Measurements from ENCODE around the gene MEIKIN.
"Not testable (repeated sequence)": the region's sequence is repeated elsewhere in the genome, so short reads cannot be mapped to it uniquely, and the experiment has no call there.

MEIKIN gene

DNA sequence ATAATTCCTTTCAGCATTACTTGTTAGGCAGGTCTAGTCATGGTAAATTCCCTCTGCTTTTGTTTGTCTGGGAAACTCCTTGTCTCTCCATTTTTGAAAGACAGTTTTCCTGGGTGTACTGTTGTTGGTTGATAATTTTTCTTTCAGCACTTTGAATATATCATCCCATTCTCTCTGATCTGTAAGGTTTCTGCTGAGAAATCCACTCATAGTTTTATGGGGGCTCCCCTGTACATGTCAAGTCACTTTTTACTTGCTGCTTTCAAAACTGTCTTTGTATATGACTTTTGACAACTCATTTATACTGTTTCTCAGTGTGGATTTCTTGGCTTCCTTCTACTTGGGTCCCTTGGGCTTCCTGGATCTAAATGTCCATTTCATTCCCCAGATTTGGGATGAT lies 16.5 kb downstream of the MEIKIN start:
- no peak for TF ChIP-seq CTCF (IDR thresholded peaks at IDR 0.05; ENCODE audit: control insufficient read depth, insufficient read depth, low read depth, low read length, missing control alignments)
- DNase-seq (ENCODE audit: low read depth) = no peak

GRCh38 chr5:131926168-131926567 lies 19.3 kb downstream of the MEIKIN start:
- no peak for DNase-seq (ENCODE audit: low read depth)
- no peak for TF ChIP-seq CTCF (IDR thresholded peaks at IDR 0.05; ENCODE audit: control insufficient read depth, insufficient read depth, low read depth, low read length, missing control alignments)

More for the DNA sequence above, 16.5 kb downstream of the MEIKIN start:
- no peak overlapping the region for H3K4me3 ChIP-seq (ENCODE audit: control insufficient read depth, low read depth, low read length)

GRCh38 chr5:131916481-131916880 lies 29.0 kb downstream of the MEIKIN start:
- no peak overlapping the region for H3K4me3 ChIP-seq (ENCODE audit: control insufficient read depth, low read depth, low read length)
- no peak for TF ChIP-seq CTCF (IDR thresholded peaks at IDR 0.05; ENCODE audit: control insufficient read depth, insufficient read depth, low read depth, low read length, missing control alignments)
- no peak for DNase-seq (ENCODE audit: low read depth)

More at GRCh38 chr5:131926168-131926567, 19.3 kb downstream of the MEIKIN start:
- no peak overlapping the region for H3K4me3 ChIP-seq (ENCODE audit: control insufficient read depth, low read depth, low read length)

DNA sequence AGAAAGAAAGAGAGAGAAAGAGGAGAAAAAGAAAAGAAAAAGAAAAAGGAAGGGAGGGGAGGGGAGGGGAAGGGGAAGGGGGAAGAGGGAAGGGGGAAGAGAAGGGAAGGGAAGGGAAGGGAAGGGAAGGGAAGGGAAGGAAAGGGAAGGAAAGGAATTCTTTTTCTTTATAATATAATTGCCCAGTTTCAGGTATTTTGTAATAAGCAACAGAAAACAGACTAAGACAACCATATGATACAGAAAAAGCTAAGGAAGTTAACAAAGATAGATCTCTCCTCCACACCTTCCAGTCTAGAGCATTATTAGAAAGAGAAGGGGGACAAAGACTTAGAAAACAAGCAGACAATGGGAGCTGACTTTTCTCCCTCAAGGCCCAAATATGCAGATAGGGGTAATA lies 31.0 kb downstream of the MEIKIN start:
- no peak overlapping the region for H3K4me3 ChIP-seq (ENCODE audit: control insufficient read depth, low read depth, low read length)
- DNase-seq (ENCODE audit: low read depth) = no peak
- no peak for TF ChIP-seq CTCF (IDR thresholded peaks at IDR 0.05; ENCODE audit: control insufficient read depth, insufficient read depth, low read depth, low read length, missing control alignments)

DNA sequence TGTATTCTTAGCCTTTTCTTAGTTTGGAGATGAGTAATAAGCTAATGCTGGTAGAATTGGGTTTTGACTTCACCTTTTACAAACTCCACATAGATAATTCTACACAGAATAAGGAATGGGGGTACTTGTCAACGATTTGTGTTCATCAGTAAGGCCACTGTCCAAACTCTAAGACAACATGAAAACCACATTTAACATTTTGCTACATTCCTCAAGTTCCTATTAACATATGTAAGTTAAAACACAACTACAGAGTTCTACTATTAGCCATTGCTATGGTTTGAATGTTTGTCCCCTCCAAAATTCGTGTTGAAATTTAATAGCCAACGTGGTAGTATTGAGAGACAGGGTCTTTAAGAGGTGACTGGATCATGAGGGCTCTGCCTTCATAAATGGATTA lies 31.9 kb downstream of the MEIKIN start:
- no peak overlapping the region for H3K4me3 ChIP-seq (ENCODE audit: control insufficient read depth, low read depth, low read length)
- no peak for TF ChIP-seq CTCF (IDR thresholded peaks at IDR 0.05; ENCODE audit: control insufficient read depth, insufficient read depth, low read depth, low read length, missing control alignments)
- DNase-seq (ENCODE audit: low read depth) = no peak

GRCh38 chr5:131906668-131907067 lies 38.8 kb downstream of the MEIKIN start:
- no peak for DNase-seq (ENCODE audit: low read depth)
- no peak for TF ChIP-seq CTCF (IDR thresholded peaks at IDR 0.05; ENCODE audit: control insufficient read depth, insufficient read depth, low read depth, low read length, missing control alignments)
- no peak overlapping the region for H3K4me3 ChIP-seq (ENCODE audit: control insufficient read depth, low read depth, low read length)

DNA sequence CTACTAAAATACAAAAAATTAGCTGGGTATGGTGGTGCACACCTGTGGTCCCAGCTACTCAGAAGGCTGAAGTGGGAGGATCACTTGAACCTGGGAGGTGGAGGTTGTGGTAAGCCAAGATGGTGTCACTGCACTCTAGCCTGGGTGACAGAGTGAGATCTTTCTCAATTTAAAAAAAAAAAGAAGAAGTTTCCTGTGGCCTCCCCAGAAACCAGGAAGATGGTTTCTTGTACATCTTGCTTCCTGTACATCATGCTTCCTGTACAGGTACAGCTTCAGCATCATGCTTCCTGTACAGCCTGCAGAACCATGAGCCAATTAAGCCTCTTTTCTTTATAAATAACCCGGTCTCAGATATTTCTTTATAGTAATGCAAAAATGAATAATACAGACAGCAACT lies 43.2 kb downstream of the MEIKIN start:
- H3K4me3 ChIP-seq (ENCODE audit: control insufficient read depth, low read depth, low read length); DNase-seq (ENCODE audit: low read depth): not testable (repeated sequence)
